Measurements from ENCODE around the gene NOX5.

NOX5 gene

DNA sequence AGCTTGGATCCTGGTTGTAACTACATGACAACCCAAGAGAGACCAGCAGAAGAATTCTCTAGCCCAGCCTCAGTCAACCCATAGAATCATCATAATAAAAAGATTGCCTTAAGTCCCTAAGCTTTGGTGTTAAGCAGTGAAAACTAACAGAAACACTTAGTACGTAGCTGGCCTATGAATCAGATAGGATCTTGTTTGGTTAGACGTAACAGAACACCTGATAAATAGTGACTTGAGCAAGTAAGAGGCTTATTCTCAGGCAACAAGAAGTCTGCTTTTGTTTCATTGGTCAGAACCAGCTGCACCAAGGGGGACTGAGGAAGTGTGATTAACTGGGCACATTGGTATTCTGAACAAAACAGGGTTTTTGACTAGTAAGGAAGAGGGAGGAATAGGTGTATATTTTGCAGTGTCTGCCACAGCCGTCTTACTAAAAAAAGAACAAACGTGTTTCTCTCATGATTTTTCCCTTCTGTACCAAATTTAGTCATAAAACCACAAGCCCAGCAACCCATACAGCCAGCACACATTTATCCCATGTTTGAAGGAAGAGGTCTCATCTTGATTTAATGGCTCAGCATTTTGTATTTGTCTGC, 92.6 kb downstream of the NOX5 start:
- peak; percentile 22 to 31 for DNase-seq

Measured in activated T-cell treated with anti-CD3 and anti-CD28 coated beads, Interleukin-2, amount 50 U/mL, for 48 hours (primary cell).